BJ (cell line): ENCODE data around the gene USF2. TPM values are rescaled to one million over a fixed set of nuclear protein-coding genes. Genes with fewer than 3 reads are reported as not detected.

Experiments used
- CTCF ChIA-PET: fragments of 350-600 bp; formaldehyde crosslinking; extraction: SDS; loops from one replicate; lab custom pipeline; 2021; ENCODE audit warnings: antibody characterized with exemption, inconsistent platforms; lab: Yijun Ruan, JAX
- POLR2A ChIA-PET: fragments of 300-600 bp; sonication (Branson Sonifier 250); formaldehyde crosslinking; extraction: SDS; loops from one replicate; lab custom pipeline; 2021; ENCODE audit warnings: antibody characterized with exemption; lab: Charles Lee
- DNase-seq: peaks from one replicate; pipeline ENCODE4 v3.0.0-alpha.2; 2011; ENCODE audit warnings: low read depth
- H3K27me3 ChIP-seq: 2 replicates; pipeline ENCODE4 v1.6.0; 2011; ENCODE audit warnings: low read length; ENCODE audit not compliant: control insufficient read depth, insufficient read depth
- H3K36me3 ChIP-seq: 2 replicates; pipeline ENCODE4 v1.5.1; 2011; ENCODE audit warnings: low read length; ENCODE audit not compliant: control insufficient read depth, insufficient read depth
- H3K4me3 ChIP-seq: 2 replicates; pipeline ENCODE4 v1.5.1; 2011; ENCODE audit warnings: low read depth, mild to moderate bottlenecking, control low read depth, low read length
- CTCF ChIP-seq: IDR thresholded peaks from 2 replicates; pipeline ENCODE4 v1.5.1; 2011; ENCODE audit warnings: low read depth, mild to moderate bottlenecking, control low read depth, inconsistent platforms, low read length, moderate library complexity; ENCODE audit not compliant: insufficient read depth
- polyA plus RNA-seq: library from polyadenylated mRNA; depleted of rRNA; stranded (reverse); fragments of >200 nt; gene quantifications from 2 replicates; pipeline ENCODE4 v1.2.3, GENCODE V29; 2011

USF2 gene
- polyA plus RNA-seq, 1 experiment: 80.3 TPM

- DNase-seq: no peak
- Histone ChIP-seq H3K27me3 (peaks cover 16% of the 10 kb centered on the region), H3K36me3 (no peaks in the 10 kb centered on the region), H3K4me3 (no peak overlapping the region)
- POLR2A ChIA-PET: no interaction called here
- TF ChIP-seq CTCF: no peak
- CTCF ChIA-PET: no interaction called here
These were observed 18.7 kb upstream of the USF2 start for GRCh38 chr19:35249848-35250711.

- no peak for DNase-seq
- CTCF ChIA-PET: interaction anchor here (1.0 kb wide), 1 partner anchor 10 kb away, joined by 5 read pairs; no protein-coding TSS in a partner anchor
- TF ChIP-seq CTCF: no peak
- Histone ChIP-seq H3K4me3 (no peak overlapping the region), H3K36me3 (no peaks in the 10 kb centered on the region), H3K27me3 (peaks cover 16% of the 10 kb centered on the region)
- POLR2A ChIA-PET: no interaction called here
These were observed 17.3 kb upstream of the USF2 start for GRCh38 chr19:35251456-35251855.

GRCh38 chr19:35253316-35254286 is 15.2 kb upstream of the USF2 start:
- Histone ChIP-seq H3K27me3 (peaks cover 13% of the 10 kb centered on the region), H3K36me3 (no peaks in the 10 kb centered on the region), H3K4me3 (no peak overlapping the region)
- ChIA-PET CTCF (interaction anchor here (0.8 kb wide), 1 partner anchor 99 kb away, joined by 3 read pairs; the partner anchor contains the start of gene FXYD5), POLR2A (interaction anchor here (0.7 kb wide), 1 partner anchor 274 kb away, joined by 3 read pairs; no protein-coding TSS in a partner anchor)
- no peak for TF ChIP-seq CTCF
- DNase-seq: no peak

GRCh38 chr19:35254341-35255297 is 14.1 kb upstream of the USF2 start:
- ChIA-PET CTCF (interaction anchor here (1.6 kb wide), 1 partner anchor 12 kb away, joined by 4 read pairs; no protein-coding TSS in a partner anchor), POLR2A (no interaction called here)
- no peak overlapping the region for H3K4me3 ChIP-seq
- no peak for TF ChIP-seq CTCF
- no peaks in the 10 kb centered on the region for H3K36me3 ChIP-seq
- DNase-seq: no peak
- peaks cover 8% of the 10 kb centered on the region for H3K27me3 ChIP-seq
